Stomach (tissue), 9 donors: Measurements from ENCODE around the gene DENND2C. TPM values are rescaled to one million over a fixed set of nuclear protein-coding genes. Genes with fewer than 3 reads are reported as not detected.

Experiments
- DNase-seq, 2 donors: peaks; one replicate each; pipeline versions ENCODE4 v3.0.0 to v3.0.0-alpha.2; 2013 to 2019
- H3K27ac ChIP-seq, 5 donors: fragments of 200-600 bp in 4 of 5; sonication (generic) in 4 of 5; one replicate each; pipeline ENCODE4 v1.5.1; 2013 to 2019; ENCODE audit warnings: mild to moderate bottlenecking in 1 of 5, moderate library complexity in 1 of 5
- H3K27me3 ChIP-seq, 3 donors: fragments of 200-600 bp; sonication (generic); one replicate each; pipeline ENCODE4 v1.5.1; 2017 to 2019; ENCODE audit warnings: mixed run types in 1 of 3
- H3K36me3 ChIP-seq, 4 donors: fragments of 200-600 bp; sonication (generic); 1 replicate in 3 of 4; 2 replicates in 1 of 4; pipeline ENCODE4 v1.5.1; 2016 to 2019
- H3K4me1 ChIP-seq, 4 donors: fragments of 200-600 bp; sonication (generic); one replicate each; pipeline ENCODE4 v1.5.1; 2016 to 2019
- H3K4me3 ChIP-seq, 4 donors: fragments of 200-600 bp; sonication (generic) in 3 of 4; one replicate each; pipeline ENCODE4 v1.5.1; 2016 to 2019; ENCODE audit warnings: mild to moderate bottlenecking in 1 of 4
- H3K9me3 ChIP-seq, 4 donors: fragments of 200-600 bp; sonication (generic); one replicate each; pipeline ENCODE4 v1.5.1; 2016 to 2019
- CTCF ChIP-seq, 7 experiments: fragments of 450-650 bp in 4 of 7; fragments of 200-600 bp in 3 of 7; sonication (generic) in 3 of 7; IDR thresholded peaks; one replicate each; pipeline ENCODE4 v1.5.1; 2016 to 2019; ENCODE audit warnings: antibody characterized with exemption in 7 of 7, control low read depth in 2 of 7, mild to moderate bottlenecking in 1 of 7
- EP300 ChIP-seq: sonication (generic); formaldehyde crosslinking; IDR thresholded peaks from one replicate; pipeline ENCODE4 v1.6.1; 2017; ENCODE audit warnings: antibody characterized with exemption
- POLR2A ChIP-seq, 4 donors: fragments of 450-650 bp; IDR thresholded peaks; one replicate each; pipeline ENCODE4 v1.6.1; 2016; ENCODE audit warnings: antibody characterized with exemption in 4 of 4, control low read depth in 2 of 4, mild to moderate bottlenecking in 1 of 4, moderate library complexity in 1 of 4
- POLR2AphosphoS5 ChIP-seq, 3 donors: sonication (generic); formaldehyde crosslinking; IDR thresholded peaks; one replicate each; pipeline ENCODE4 v1.6.1; 2016; ENCODE audit warnings: antibody characterized with exemption in 3 of 3
- WGBS, 5 donors: extraction: QIAGEN DNeasy Blood & Tissue Kit in 3 of 5; methylation state at CpG; one replicate each; pipeline versions ENCODE4 v1.1.5 to v1.1.7; 2013 to 2018; 5-methylcytosine and 5-hydroxymethylcytosine counted together
- intact Hi-C: fragments of 100-400 bp; cut with DNase I; formaldehyde crosslinking; loops from one replicate; pipeline ENCODE4 v1.15.1; 2023; ENCODE audit warnings: low total_unique reads
- polyA plus RNA-seq, 3 donors: library from polyadenylated mRNA; stranded (reverse); fragments of 200-250 nt; gene quantifications; one replicate each; pipeline ENCODE4 v1.2.3, GENCODE V29; 2013
- total RNA-seq, 5 donors: library from RNA; depleted of rRNA; stranded (reverse); fragments of >200 nt; gene quantifications; one replicate each; pipeline versions ENCODE4 v1.1.0 to v1.2.3, GENCODE V29; 2014 to 2016
- donor health status: healthy with polysubstance abuse.
- donor health status: Bipolar disorder and iron deficiency.
- donor health status: healthy.

The DENND2C gene
- total and polyA plus RNA-seq, 8 donors = 0.89 to 7.3 (median 2.7) TPM

GRCh38 chr1:114588196-114588689 is 81.6 kb downstream of the DENND2C start:
- no peak overlapping the region for H3K4me3 ChIP-seq
- no peaks in the 10 kb centered on the region for H3K27me3 ChIP-seq
- H3K4me1 ChIP-seq = no peaks in the 10 kb centered on the region
- WGBS, 5 donors = 47 to 60% (median 49%) methylated on average over 2 of the region's 2 CpGs
- no peak for DNase-seq
- TF ChIP-seq EP300 (no peak), POLR2A (IDR thresholded peaks at IDR 0.05) (no peak), POLR2AphosphoS5 (IDR thresholded peaks at IDR 0.05) (no peak), CTCF (IDR thresholded peaks at IDR 0.05) (no peak)
- peaks cover 0 to 20% (median 10%) of the 10 kb centered on the region in 4 donors for H3K36me3 ChIP-seq
- intact Hi-C loops = no loop called here
- no peaks in the 10 kb centered on the region for H3K9me3 ChIP-seq
- no peak overlapping the region for H3K27ac ChIP-seq

GRCh38 chr1:114587203-114587991 is 82.5 kb downstream of the DENND2C start:
- Histone ChIP-seq H3K9me3 (no peaks in the 10 kb centered on the region), H3K4me1 (peaks cover 0 to 2% (median 1%) of the 10 kb centered on the region in 4 donors), H3K4me3 (no peak overlapping the region), H3K27ac (no peak overlapping the region), H3K27me3 (no peaks in the 10 kb centered on the region), H3K36me3 (peaks cover 0 to 12% (median 4%) of the 10 kb centered on the region in 4 donors)
- no peak for DNase-seq
- intact Hi-C loops = no loop called here
- 91 to 96% (median 93%) methylated on average over 16 of the region's 16 CpGs for WGBS, 5 donors
- TF ChIP-seq CTCF (IDR thresholded peaks at IDR 0.05) (no peak), POLR2AphosphoS5 (IDR thresholded peaks at IDR 0.05) (no peak), EP300 (no peak), POLR2A (IDR thresholded peaks at IDR 0.05) (no peak)

- no peaks in the 10 kb centered on the region for H3K9me3 ChIP-seq
- intact Hi-C loops = no loop called here
- no peak for DNase-seq
- no peaks in the 10 kb centered on the region for H3K27me3 ChIP-seq
- TF ChIP-seq POLR2AphosphoS5 (IDR thresholded peaks at IDR 0.05) = no peak
- peaks cover 0 to 6% (median 3%) of the 10 kb centered on the region in 4 donors for H3K36me3 ChIP-seq
- no peak overlapping the region for H3K27ac ChIP-seq
- H3K4me1 ChIP-seq = peaks cover 5 to 9% (median 7%) of the 10 kb centered on the region in 4 donors
- no peak overlapping the region for H3K4me3 ChIP-seq
- 96 to 99% (median 97%) methylated on average over 5 of the region's 5 CpGs for WGBS, 5 donors
These were observed 83.3 kb downstream of the DENND2C start for GRCh38 chr1:114586513-114587047.

- TF ChIP-seq EP300 (no peak), CTCF (IDR thresholded peaks at IDR 0.05) (no peak), POLR2A (IDR thresholded peaks at IDR 0.05) (no peak)
- intact Hi-C loops = no loop called here
- Histone ChIP-seq H3K4me1 (peaks cover 10 to 17% (median 17%) of the 10 kb centered on the region in 4 donors), H3K4me3 (no peak overlapping the region), H3K9me3 (no peaks in the 10 kb centered on the region), H3K36me3 (peaks cover 0 to 6% (median 3%) of the 10 kb centered on the region in 4 donors), H3K27ac (no peak overlapping the region), H3K27me3 (no peaks in the 10 kb centered on the region)
- 72 to 92% (median 84%) methylated on average over 1 of the region's 1 CpG for whole genome bisulfite sequencing, 5 donors
- no peak for DNase-seq
These were observed 84.6 kb downstream of the DENND2C start for GRCh38 chr1:114585231-114585630.
